ELF-1 (cell line): Measurements from ENCODE around the gene RPL39L.
"Not testable (repeated sequence)": the region's sequence is repeated elsewhere in the genome, so short reads cannot be mapped to it uniquely, and the experiment has no call there.

ENCODE experiments used
- DNase-seq: peaks from one replicate; pipeline ENCODE4 v3.0.0-alpha.2; 2016; ENCODE audit warnings: low read depth, low spot score

RPL39L gene

GRCh38 chr3:187139126-187139894, at the start of gene RPL39L:
Gene RPL39L, minus strand, starts transcription at chr3:187139496. Its CDS starts 18,196 bp downstream, at chr3:187121300.
- peak; percentile 97 for DNase-seq

GRCh38 chr3:187188931-187189330, 49.6 kb upstream of the RPL39L start:
- DNase-seq = no peak

- peak; percentile 52 for DNase-seq
Observed at GRCh38 chr3:187186801-187187421, 47.6 kb upstream of the RPL39L start.

- DNase-seq = no peak
Observed at GRCh38 chr3:187186375-187186774, 47.1 kb upstream of the RPL39L start.

GRCh38 chr3:187185759-187186158, 46.5 kb upstream of the RPL39L start:
- peak; percentile 23 for DNase-seq

- DNase-seq = no peak
Observed at GRCh38 chr3:187183903-187184302, 44.6 kb upstream of the RPL39L start.

GRCh38 chr3:187183210-187183862, 44.0 kb upstream of the RPL39L start:
- DNase-seq = peak; percentile 10

GRCh38 chr3:187181454-187182170, 42.3 kb upstream of the RPL39L start:
- no peak for DNase-seq

GRCh38 chr3:187172929-187173328, 33.6 kb upstream of the RPL39L start:
- DNase-seq = no peak

GRCh38 chr3:187170911-187171310, 31.6 kb upstream of the RPL39L start:
- DNase-seq = not testable (repeated sequence)

- DNase-seq = no peak
Observed at GRCh38 chr3:187169231-187169960, 30.1 kb upstream of the RPL39L start.

- no peak for DNase-seq
Observed at GRCh38 chr3:187167777-187168176, 28.5 kb upstream of the RPL39L start.

- no peak for DNase-seq
Observed at GRCh38 chr3:187166750-187167149, 27.5 kb upstream of the RPL39L start.

- DNase-seq = peak; percentile 79
Observed at GRCh38 chr3:187165144-187165543, 25.8 kb upstream of the RPL39L start.

- no peak for DNase-seq
Observed at GRCh38 chr3:187162265-187162953, 23.1 kb upstream of the RPL39L start.

GRCh38 chr3:187161556-187161955, 22.3 kb upstream of the RPL39L start:
- no peak for DNase-seq

GRCh38 chr3:187150599-187150998, 11.3 kb upstream of the RPL39L start:
- DNase-seq = peak; percentile 80

GRCh38 chr3:187150186-187150585, 10.9 kb upstream of the RPL39L start:
- DNase-seq = peak; percentile 87

- DNase-seq = no peak
Observed at GRCh38 chr3:187146389-187146788, 7.1 kb upstream of the RPL39L start.

GRCh38 chr3:187145149-187145895, 6.0 kb upstream of the RPL39L start:
- DNase-seq = no peak
